HG03139 (cell line): ENCODE data around the gene KLHDC7A.
"Not testable (repeated sequence)": the region's sequence is repeated elsewhere in the genome, so short reads cannot be mapped to it uniquely, and the experiment has no call there.

Experiments used
- ATAC-seq: cut with Tn5 transposase; IDR thresholded peaks from one replicate; pipeline ENCODE4 v1.9.1; 2021; ENCODE audit not compliant: unreplicated experiment

The KLHDC7A gene

DNA sequence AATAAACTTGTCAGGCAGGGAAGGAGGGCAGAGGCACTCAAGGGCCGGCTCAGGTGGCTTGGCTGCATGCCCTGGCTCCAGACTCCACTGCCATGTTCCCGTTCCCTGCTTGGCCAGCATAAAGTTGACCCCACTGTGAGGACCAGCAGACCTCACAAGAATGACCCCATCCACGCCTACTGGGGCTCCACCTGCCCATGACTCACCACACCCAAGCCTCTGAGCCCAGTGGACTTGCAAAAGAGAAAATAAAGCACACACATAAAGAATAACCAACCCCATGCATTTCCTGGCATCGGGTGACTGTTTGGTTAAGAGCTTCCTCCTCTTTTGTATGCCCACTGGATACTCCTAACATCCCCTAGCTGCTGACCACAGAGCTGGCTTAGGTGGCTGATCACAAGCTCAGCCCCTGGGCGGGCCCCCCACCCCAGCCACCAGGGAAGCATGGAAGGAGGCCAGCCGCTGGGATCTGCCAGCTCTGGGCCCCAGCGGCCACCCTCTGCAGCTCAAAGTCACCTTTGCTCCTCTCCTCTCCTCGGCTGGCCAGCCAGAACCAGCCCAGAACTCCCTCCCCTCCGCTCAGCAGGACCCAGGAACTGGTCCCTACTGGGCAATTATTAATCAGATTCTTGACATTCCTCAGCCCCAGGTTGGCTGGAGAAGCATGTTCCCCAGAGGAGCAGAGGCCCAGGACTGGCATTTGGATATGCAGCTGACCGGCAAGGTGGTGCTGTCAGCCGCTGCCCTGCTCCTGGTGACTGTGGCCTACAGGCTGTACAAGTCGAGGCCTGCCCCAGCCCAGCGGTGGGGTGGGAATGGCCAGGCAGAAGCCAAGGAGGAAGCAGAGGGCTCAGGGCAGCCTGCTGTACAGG is at the start of gene KLHDC7A:
Gene KLHDC7A, plus strand, starts transcription at position 616 of the 875 bp plus-strand sequence. Its CDS starts 52 bp downstream, at position 668.
- ATAC-seq = no peak

DNA sequence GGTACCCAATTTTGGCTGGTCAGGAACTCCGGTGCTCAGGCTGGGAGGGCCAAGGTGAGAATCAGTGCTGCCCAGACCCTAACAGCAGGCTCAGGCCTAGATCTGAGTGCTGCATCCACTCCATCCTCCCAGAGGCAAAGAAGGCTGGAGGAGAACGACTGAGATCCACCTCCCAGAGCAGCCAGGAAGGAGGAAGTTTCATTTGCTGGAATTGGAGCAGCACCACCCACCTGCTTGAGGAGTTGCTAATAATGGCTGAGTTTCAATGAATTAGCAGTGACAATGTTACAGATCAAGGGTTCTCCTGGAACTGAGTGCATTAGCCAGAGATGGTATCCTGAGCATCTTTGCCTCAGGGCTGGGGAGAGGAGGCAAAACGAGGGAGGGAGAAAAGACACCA is 46.7 kb upstream of the KLHDC7A start:
- no peak for ATAC-seq

DNA sequence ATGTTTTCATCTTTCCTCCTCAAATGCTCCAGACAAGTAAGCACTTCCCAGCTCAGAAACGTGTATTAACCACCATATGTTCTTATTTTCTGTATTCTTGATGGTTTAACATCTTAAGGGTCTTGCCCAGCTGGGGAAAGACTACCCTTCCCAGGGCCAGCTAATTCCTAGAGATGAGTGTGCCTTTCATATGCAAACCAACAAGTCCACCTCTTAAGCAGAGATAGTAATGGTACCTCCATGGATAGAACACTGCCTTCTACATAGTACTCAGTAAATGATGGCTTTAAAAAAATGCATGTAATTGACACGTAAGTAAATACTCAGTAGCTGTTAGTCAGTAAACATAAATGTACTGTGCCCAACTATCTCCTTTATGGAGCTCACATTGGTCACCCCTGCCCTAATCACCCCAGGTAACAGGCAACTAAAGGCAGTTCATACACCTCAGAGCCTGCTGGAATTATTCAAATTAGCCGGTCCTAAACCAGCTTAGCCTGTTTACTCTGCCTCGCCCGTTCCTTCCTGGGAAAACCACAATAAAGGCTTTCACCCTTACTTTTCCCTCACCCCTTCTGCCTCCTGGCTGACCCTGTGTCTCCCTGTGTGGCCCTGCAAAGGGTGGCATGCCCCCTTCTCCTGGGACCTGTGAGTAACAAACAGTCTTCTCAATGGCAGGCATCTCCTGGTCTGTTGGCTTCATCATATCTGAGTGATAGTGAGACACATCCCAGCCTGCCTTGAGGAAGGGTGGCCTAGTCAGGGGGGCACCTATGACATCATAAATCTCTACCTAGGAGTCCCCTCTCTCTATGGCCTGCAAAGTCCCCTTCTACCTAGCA is 40.1 kb upstream of the KLHDC7A start:
- no peak for ATAC-seq

DNA sequence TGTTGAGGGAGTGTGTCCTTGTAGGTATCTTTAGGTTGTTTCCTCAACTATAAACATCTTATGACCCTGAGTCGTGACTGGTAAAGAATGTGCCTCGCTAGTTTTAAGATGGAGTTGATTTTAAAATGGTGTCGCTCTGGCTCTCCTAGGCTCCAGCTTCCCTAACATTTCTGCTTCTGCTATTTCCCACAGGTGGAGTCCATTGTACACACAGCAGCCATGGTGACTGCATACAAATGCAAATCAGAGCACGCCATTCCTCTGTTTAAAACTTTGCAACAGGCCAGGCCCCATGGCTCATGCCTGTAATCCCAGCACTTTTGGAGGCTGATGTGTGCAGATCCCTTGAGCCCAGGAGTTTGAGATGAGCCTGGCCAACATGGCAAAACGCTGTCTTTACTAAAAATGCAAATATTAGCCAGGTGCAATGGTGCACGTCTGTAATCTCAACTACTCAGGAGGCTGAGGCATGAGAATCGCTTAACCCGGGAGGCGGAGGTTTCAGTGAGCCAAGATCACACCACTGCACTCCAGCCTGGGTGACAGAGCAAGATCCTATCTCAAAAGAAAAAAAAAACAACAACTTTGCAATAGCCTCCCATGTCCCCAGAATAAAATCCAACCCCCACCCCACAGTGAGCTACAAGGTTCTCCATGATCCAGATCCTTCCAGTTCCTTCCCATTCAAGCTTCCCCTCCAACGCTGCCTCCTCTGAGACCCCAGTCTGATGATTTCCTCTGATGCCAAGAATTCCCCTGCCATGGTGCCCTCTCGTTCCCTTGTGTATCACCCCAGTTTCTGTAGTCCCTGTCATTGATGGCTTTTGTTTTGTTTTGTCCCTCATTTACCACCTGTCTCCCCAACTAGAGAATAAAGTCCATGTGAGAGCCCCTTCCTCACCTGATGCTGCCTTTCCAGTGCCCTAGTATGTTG is 36.9 kb upstream of the KLHDC7A start:
- no peak for ATAC-seq

DNA sequence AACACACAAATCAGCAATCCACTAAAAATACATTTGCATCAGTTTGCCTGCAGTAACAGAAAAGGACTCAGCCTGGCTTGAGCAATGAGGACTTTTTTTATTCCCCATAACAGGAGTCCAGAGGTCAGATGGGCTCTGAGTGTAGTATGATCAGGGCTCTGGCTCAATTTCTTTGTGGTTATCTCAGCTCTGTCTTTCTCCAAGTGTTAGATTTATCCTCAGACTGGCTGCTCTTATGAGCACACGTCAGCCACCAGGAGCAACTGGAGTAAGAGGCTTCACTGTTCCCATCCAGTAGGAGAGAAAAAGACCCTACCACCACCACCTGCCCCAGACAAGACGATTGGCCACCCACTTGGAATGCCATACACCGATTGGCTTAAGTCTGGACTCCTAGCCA is 36.2 kb upstream of the KLHDC7A start:
- no peak for ATAC-seq

DNA sequence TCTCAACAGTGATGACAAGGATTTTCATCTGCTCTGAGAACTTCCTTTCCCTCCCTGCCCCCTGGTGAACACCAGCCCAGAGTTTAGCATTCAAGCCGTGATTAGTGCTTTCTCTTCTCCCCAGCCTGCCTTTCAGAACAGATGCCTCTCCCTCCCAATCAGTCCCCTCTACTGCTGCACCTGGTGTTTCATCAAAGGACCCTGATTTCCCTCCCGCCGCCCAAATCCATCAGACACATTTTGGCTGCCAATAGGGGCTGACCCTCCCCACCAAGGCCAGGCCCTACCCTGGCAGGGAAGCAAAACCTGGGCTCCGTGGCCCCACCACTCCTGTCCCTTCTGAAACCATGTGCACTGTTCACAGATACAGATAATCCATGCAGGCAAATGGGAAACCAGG is 34.0 kb upstream of the KLHDC7A start:
- no peak for ATAC-seq

DNA sequence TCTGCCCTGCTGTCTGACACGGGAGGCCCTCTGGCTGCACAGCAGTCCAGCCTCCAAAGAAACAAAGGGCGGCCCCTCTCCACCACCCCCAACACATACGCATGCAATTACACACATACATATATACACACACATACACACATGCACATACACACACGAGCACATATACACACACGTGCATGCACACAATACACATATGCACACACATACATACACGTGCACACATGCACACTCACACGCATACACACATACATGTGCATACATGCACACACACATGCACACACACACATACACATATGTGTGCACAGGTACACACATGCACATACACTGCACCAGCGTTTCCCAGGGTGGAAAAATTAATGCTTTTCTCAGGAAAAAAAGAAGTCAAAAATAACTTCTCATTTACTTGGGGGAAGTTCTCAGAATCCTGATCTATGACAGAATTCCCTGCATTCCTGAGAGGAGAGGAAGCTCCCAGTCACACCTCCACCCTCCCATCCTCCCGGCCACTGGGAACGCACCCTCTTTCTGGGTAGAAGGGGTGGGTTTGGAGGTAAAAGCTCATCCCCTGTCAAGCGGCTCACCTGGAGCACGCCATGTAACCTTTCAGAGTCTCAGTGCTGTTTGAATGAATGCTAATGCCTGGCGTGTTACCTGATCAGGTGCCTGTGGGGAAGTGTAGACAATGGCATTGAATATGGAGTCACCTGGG is 33.1 kb upstream of the KLHDC7A start:
- no peak for ATAC-seq

DNA sequence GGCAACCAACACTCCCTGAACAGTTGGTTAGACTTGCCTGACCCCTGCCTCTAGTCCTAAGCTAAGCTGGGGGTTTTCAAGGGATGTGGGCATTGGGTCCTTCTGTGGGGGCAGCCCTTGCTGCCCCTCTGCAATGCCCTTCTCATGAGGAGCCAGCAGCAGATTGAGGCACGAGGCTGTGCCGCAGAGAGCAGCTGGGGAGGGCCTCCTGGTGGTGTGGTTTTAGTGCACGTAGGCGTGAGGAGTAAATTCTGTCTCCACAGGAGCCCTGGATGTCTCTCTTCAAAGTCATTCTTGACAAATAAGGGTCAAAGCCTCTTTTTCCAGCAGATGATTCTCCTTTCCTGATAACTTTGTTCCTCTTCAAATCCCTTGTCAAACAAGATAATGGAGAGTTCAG is 31.8 kb upstream of the KLHDC7A start:
- no peak for ATAC-seq

DNA sequence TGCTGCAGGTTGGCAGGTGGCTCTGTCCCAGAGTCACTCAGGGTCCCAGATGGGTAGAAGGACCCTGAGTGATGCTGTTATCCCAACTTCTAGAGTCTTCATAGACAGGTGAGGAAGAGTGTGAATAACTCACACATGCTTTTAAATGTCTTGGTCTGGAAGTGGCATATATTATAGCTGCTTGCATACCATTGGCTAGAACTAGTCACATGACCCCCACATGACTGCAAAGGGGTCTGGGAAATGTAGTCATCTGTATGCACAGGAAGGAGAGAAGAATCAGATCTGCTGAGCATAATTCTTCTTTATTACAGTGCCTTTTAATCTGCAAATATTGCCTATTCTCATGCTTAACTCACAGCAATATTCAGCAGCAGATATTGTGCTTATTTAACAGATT is 28.2 kb upstream of the KLHDC7A start:
- no peak for ATAC-seq

DNA sequence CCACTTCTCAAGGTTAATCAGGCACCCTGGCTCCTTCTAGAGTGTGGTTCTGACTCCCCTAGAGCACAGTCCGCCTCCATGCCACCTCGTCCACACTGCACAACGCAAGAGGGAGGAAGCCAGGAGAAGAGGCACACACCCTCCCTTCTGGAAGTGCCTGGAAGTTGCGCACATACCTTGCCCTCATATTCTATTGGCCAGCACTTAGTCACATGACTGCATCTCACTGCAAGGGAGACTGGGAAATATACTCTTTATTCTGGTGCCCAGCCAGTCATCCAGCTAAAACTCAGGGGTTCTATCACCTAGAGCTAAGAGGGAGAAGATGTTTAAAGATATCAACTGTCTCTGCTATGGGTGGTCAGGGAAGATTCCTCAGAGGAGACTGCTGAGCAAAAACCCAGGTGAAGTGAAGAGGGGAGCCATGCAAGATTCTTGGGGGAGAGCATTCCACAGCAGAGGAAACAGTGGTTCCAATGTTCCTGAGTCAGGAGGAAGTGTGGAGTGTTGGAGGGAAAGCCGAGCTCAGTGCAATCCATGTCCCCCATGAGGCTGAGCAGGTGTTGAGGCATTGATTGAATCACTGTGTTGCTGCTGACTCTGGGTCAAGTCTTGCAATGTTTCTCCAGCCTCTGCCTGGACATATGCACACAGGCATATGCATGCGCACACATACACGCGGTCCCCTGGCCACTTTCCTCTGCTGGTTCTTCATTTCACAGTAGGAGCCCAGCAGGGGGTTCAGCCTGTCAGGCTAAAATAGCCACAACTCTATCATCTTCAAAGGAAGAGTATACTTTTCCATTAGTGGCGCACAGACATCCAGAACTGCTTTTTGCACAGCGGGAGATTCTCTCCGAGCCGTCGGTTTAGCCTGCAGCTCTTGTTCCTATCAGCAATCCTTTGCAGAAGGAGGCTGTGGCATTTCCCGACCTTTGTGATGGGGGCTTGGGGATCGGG is 22.3 kb upstream of the KLHDC7A start:
- ATAC-seq = no peak

DNA sequence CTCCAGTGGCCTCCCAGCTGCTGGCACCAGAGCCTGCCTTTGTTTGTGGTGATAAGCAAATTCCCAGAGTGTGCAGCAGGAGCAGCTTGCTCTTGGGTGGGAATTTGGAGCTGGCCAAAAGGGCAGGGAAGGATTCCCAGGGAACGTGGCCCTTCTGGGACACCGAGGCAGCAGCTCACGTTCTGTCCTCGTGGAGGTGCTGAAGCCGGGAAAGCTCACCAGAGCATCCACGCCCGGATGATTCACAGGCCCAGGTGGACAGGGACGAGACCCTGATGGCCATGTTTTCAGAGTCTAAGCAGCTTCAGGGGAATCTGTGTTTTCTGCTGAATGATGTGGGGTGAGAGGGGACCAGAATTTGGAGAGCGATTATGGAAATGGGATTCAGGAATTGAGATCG is 19.1 kb upstream of the KLHDC7A start:
- no peak for ATAC-seq

DNA sequence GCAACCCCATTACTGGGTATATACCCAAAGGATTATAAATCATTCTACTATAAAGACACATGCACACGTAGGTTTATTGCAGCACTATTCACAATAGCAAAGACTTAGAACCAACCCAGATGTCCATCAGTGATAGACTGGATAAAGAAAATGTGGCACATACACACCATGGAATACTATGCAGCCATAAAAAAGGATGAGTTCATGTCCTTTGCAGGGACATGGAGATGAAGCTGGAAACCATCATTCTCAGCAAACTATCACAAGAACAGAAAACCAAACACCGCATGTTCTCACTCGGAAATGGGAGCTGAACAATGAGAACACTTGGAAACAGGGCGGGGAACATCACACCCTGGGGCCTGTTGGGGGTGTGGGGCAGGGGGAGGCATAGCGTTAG is 18.2 kb upstream of the KLHDC7A start:
- not testable (repeated sequence) for ATAC-seq

DNA sequence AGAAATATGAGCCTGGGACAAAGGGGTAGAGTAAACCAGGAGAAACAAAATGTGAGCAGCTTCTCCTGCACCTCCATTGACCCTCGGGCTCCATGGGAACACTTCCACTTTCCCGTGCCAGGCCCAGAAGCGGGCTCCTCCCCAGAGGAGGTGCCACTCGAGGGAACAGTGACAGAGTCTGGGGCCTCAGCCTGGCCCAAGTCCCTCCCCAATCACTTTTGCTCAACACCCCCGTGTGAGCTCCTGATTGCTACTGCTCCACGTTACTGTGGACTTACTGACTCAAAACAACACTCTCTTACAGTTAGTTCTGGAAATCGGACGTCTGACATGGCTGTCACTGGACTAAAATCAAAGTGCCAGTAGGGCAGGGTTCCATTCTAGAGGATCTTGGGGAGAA is 17.7 kb upstream of the KLHDC7A start:
- ATAC-seq = no peak

DNA sequence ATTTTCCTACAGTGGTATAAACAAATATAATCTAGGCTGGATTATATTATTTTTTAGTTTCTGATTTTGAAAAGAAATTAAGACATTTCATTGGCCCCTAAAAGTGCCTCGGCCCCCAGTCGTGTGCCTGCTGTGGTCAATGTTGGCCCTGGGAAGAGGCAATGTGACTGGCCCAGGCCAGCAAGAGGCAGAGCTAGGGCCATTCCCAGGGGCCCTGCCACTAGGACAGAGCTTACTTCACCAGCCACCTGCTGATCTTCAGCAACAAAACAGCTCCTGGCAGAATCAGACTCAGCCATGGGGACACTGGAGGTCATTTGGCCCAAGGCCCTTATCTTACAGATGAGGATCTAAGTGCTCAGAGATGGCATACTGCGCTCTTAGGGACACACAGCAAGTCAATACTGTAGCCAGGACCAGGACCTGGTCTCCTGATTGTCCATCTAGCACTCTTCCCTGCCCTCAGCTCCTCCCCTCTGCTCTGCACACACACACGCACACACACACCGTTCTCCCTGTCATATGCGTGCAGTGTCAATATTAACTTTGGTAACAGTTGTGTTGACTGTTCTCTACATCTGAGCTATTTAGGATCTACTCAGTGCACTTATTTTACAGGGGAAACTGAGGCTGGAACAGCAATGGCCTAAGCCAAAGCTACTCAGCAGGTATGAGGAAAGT is 16.6 kb upstream of the KLHDC7A start:
- no peak for ATAC-seq

DNA sequence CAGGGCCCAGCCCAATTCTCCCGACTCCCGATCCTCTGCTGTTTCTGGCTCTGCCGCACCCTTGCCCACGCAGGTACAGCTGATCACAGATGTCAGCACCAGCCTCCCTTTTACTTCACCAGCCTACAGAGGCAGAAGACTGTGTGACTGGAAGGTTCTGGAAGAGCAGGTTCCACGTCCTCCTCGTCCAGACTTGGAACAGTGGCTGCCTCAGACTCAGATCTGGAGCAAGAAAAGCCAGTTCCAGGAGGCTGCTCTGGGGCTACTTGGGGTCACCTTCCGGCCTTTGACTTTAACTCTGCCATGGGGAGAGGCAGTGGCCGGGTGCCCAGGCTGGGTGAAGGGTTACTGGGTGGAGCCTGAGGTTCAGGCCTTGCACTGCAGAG is 16.1 kb upstream of the KLHDC7A start:
- no peak for ATAC-seq

DNA sequence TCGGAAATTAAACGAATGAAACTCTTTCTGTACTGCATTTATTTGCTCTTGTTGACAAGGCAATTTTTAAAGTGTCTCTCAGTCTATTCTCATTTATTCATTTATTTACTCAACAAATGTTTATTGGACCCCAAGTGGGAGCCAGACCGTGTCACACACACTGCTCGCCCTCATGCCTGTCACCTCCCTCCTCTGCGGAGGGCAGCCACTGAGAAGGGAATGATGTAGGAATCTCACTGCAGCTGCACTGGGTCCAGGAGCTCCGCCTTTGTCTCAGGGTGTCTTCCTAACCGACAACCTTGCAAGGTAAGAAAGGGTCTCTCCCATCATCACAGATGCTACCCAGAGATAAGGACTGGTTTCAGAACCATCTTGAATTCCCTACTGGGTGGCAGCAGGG is 14.1 kb upstream of the KLHDC7A start:
- ATAC-seq = no peak

DNA sequence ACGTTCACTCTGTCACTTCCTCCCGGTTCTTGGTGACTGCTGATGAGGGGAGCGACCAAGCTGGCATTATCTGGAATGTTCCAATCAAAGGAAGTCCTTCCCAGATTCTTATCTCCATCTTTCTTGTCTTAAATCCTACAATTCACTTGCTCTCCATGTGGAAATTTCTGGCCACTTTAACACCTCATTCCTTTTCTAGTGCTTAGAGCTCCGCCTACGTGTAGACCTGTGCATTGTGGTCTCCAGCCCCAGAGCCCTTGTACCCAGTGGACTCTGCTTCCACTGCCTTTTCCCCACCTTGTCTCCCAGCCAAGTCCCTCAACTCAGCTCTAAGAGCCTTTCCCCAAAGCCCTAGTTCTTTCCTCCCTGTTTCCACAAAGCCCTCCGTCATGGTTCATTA is 12.2 kb upstream of the KLHDC7A start:
- ATAC-seq = no peak

DNA sequence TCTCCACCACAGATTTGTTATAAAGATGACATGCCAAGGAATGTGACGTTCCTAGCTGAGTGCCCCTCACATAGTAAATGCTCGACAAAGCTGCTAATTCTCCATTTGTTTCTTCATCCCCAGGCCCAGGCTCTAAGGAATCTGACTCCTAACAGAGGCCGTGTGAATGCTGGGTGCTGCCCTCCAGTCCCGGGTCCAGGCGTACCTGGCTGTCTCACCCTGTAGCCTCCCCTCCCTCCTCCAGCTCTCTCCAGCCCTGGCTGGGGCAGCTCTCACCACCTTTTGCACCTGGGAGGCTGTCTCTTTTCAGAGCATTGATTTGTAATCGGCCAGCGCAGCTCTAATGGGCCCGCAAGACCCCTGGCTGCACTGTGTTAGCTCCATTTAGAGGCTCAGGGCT is 11.2 kb upstream of the KLHDC7A start:
- ATAC-seq = no peak
